Left lung (tissue), 10 donors: ENCODE results near the gene ZNF736. TPM values are rescaled to one million over a fixed set of nuclear protein-coding genes. Genes with fewer than 3 reads are reported as not detected.

ENCODE experiments used
- ATAC-seq: fragments of 200-7000 bp; cut with Tn5 transposase; one replicate; pipeline ENCODE4 v1.9.1; 2020; ENCODE audit warnings: moderate library complexity
- DNase-seq, 4 donors: peaks; one replicate each; pipeline ENCODE4 v3.0.0-alpha.2; 2013 to 2020
- H3K27ac ChIP-seq, 2 donors: fragments of 200-600 bp; sonication (generic) in 1 of 2; one replicate each; pipeline versions ENCODE4 v1.5.0 to v1.8.0; 2020 to 2021
- H3K27me3 ChIP-seq, 2 donors: fragments of 200-600 bp; sonication (generic) in 1 of 2; one replicate each; pipeline versions ENCODE4 v1.5.0 to v1.8.0; 2020 to 2021
- H3K36me3 ChIP-seq, 2 donors: fragments of 200-600 bp; sonication (generic) in 1 of 2; one replicate each; pipeline versions ENCODE4 v1.5.0 to v1.8.0; 2020 to 2021
- H3K4me1 ChIP-seq, 2 donors: fragments of 200-600 bp; one replicate each; pipeline ENCODE4 v1.8.0; 2021
- H3K4me3 ChIP-seq, 2 donors: fragments of 200-600 bp; sonication (generic) in 1 of 2; one replicate each; pipeline versions ENCODE4 v1.5.0 to v1.8.0; 2020 to 2021; ENCODE audit warnings: mild to moderate bottlenecking in 1 of 2
- H3K9me3 ChIP-seq, 2 donors: fragments of 200-600 bp; sonication (generic) in 1 of 2; one replicate each; pipeline versions ENCODE4 v1.5.0 to v1.8.0; 2020 to 2021
- intact Hi-C, 2 donors: fragments of 100-400 bp; cut with DNase I; formaldehyde crosslinking; loops; one replicate each; pipeline versions ENCODE4 v1.11.2 to v1.14.2; 2022
- polyA plus RNA-seq, 6 donors: library from polyadenylated mRNA; unstranded; fragments of 120-200 nt; gene quantifications; one replicate each; pipeline ENCODE4 v1.2.1, GENCODE V29; 2013; ENCODE audit not compliant: insufficient read length in 6 of 6
- total RNA-seq, 2 donors: library from RNA; stranded (reverse); fragmentation: NEBNext Ultra II Directional; extraction: Animal tissue kit (Norgen Biotek cat#: 25700); gene quantifications; one replicate each; pipeline ENCODE4 v1.2.1, GENCODE V29; 2021
- TF ChIP-seq, protein P1 (sequence below), 2 donors: fragments of 200-600 bp; sonication (generic) in 1 of 2; IDR thresholded peaks; one replicate each; pipeline versions ENCODE4 v1.5.0 to v1.8.0; 2021; ENCODE audit warnings: antibody characterized with exemption in 2 of 2
- donor health status: DM: no; HTN: yes; CAD: no.
- donor health status: DM: no; HTN: no; CAD: no.

Gene ZNF736
- total and polyA plus RNA-seq, 8 donors: 17.1 to 23.9 (median 20.7) TPM

DNA sequence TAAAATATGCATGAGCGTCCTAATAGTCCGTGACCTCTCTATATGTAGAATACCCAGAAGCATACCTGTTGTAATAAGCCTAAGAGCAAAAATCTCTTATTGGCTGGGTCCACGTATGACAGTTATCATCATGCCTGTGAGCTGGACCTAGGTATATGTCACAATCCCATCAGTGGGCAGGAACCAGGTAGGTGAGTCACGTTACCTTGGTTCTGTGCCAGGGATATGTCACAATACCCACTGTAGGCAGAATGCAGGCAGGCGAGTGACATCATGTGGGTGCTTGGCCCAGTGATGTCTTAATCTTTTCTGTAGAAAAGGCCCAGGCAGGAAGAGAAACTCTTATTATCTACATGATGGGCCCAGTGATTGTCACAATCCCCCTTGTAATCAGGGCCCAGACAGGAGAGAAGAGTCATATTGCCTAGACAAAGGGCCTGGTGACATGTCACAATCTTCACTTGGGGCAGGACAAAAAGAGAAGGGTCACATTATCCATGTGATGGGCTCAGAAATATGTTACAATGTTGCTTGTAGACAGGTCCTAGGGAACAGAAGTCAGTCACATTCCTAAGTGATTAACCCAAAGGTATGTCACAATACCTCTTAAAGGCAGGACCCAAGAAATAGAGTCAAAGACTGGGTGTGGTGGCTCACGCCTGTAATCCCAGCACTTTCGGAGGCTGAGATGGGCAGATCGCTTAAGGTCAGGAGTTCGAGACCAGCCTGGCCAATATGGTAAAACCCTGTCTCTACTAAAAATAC is 12.9 kb upstream of the ZNF736 start:
- no peaks in the 10 kb centered on the region for H3K27me3 ChIP-seq
- DNase-seq (no peak), ATAC-seq (no peak)
- no peak overlapping the region for H3K27ac ChIP-seq
- TF ChIP-seq, protein P1, sequence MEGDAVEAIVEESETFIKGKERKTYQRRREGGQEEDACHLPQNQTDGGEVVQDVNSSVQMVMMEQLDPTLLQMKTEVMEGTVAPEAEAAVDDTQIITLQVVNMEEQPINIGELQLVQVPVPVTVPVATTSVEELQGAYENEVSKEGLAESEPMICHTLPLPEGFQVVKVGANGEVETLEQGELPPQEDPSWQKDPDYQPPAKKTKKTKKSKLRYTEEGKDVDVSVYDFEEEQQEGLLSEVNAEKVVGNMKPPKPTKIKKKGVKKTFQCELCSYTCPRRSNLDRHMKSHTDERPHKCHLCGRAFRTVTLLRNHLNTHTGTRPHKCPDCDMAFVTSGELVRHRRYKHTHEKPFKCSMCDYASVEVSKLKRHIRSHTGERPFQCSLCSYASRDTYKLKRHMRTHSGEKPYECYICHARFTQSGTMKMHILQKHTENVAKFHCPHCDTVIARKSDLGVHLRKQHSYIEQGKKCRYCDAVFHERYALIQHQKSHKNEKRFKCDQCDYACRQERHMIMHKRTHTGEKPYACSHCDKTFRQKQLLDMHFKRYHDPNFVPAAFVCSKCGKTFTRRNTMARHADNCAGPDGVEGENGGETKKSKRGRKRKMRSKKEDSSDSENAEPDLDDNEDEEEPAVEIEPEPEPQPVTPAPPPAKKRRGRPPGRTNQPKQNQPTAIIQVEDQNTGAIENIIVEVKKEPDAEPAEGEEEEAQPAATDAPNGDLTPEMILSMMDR (IDR thresholded peaks at IDR 0.05): no peak
- H3K9me3 ChIP-seq: peaks cover 0 to 6% of the 10 kb centered on the region in 2 donors
- H3K4me3 ChIP-seq: no peak overlapping the region
- H3K36me3 ChIP-seq: no peaks in the 10 kb centered on the region
- no peaks in the 10 kb centered on the region for H3K4me1 ChIP-seq
- intact Hi-C loops: no loop called here

GRCh38 chr7:64307254-64308015 is 6.3 kb upstream of the ZNF736 start:
- peak; percentile 99 for ATAC-seq
- Histone ChIP-seq H3K27me3 (no peaks in the 10 kb centered on the region), H3K36me3 (no peaks in the 10 kb centered on the region), H3K27ac (peak overlapping the region; percentile 68 to 78), H3K4me3 (peak overlapping the region; percentile 55 to 56), H3K9me3 (no peaks in the 10 kb centered on the region), H3K4me1 (peaks cover 0 to 4% of the 10 kb centered on the region in 2 donors)
- intact Hi-C loops: no loop called here
- DNase-seq: peak; percentile 90 to 96 (median 96)
- TF ChIP-seq, protein P1 (IDR thresholded peaks at IDR 0.05): peak in 1 of 2 donors; percentile 45

- no peak for ATAC-seq
- no peak for DNase-seq
Observed at GRCh38 chr7:64308016-64308270, 5.8 kb upstream of the ZNF736 start.

DNA sequence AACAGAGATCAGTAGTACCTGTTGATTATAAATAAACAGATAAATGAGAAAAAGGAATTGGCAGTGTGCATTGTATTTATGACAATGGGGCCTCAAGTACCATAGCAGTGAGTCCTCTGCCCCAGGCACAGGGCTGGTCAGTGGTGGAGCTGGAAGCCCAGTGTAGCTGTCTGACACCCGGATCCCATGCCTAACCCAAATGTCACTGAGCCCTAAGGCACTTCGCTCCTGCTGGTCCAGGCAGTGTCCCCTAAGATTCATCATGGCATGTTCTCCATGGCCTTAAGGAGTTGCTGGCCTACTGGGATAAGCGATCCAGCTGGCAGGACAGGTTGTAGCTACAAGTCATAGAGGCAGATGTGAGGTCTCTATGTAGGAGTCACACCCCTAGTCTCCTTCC is 3.3 kb upstream of the ZNF736 start:
- TF ChIP-seq, protein P1 (IDR thresholded peaks at IDR 0.05): no peak

More at GRCh38 chr7:64308016-64308270, 5.8 kb upstream of the ZNF736 start:
- TF ChIP-seq, protein P1 (IDR thresholded peaks at IDR 0.05): no peak
- Histone ChIP-seq H3K4me1 (peaks cover 0 to 4% of the 10 kb centered on the region in 2 donors), H3K27ac (peak overlapping the region; percentile 68 to 78), H3K4me3 (peak overlapping the region; percentile 55 to 56), H3K27me3 (no peaks in the 10 kb centered on the region), H3K9me3 (no peaks in the 10 kb centered on the region), H3K36me3 (no peaks in the 10 kb centered on the region)
- intact Hi-C loops: no loop called here

GRCh38 chr7:64312826-64313225 is 935 bp upstream of the ZNF736 start:
- peaks cover 0 to 9% of the 10 kb centered on the region in 2 donors for H3K36me3 ChIP-seq
- no peaks in the 10 kb centered on the region for H3K27me3 ChIP-seq
- intact Hi-C loops: no loop called here
- DNase-seq: no peak
- peaks cover 12 to 20% of the 10 kb centered on the region in 2 donors for H3K4me1 ChIP-seq
- no peak overlapping the region for H3K4me3 ChIP-seq
- no peak for ATAC-seq
- peaks cover 0 to 6% of the 10 kb centered on the region in 2 donors for H3K9me3 ChIP-seq
- H3K27ac ChIP-seq: no peak overlapping the region
- TF ChIP-seq, protein P1 (IDR thresholded peaks at IDR 0.05): no peak

More for the DNA sequence above, 3.3 kb upstream of the ZNF736 start:
- Histone ChIP-seq H3K36me3 (no peaks in the 10 kb centered on the region), H3K9me3 (no peaks in the 10 kb centered on the region), H3K4me1 (peaks cover 11 to 17% of the 10 kb centered on the region in 2 donors), H3K4me3 (no peak overlapping the region), H3K27ac (no peak overlapping the region), H3K27me3 (no peaks in the 10 kb centered on the region)
- intact Hi-C loops: no loop called here
- ATAC-seq (no peak), DNase-seq (no peak)
